GM18858 (cell line): Measurements from ENCODE around the gene SOS1.

ENCODE experiments used
- ATAC-seq: cut with Tn5 transposase; IDR thresholded peaks from one replicate; pipeline ENCODE4 v1.9.1; 2021; ENCODE audit not compliant: unreplicated experiment

SOS1 gene

DNA sequence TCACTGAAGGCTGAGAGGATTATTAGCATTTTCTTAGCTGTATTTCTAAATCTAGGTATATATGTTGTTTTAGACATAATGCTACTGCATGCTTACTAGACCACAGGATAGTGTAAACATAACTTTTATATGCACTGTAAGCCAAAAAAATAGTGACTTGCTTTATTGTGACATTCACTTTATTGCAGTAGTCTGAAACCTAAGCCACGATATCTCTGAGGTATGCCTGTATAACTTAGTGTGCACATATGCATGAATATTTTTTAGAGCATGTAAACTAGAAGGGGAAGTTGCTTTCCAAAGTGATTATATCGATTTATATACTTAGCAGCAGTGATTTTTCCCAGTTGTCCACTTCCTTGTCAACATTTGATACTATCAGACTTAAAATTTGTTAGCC is 81.8 kb downstream of the SOS1 start:
- no peak for ATAC-seq

DNA sequence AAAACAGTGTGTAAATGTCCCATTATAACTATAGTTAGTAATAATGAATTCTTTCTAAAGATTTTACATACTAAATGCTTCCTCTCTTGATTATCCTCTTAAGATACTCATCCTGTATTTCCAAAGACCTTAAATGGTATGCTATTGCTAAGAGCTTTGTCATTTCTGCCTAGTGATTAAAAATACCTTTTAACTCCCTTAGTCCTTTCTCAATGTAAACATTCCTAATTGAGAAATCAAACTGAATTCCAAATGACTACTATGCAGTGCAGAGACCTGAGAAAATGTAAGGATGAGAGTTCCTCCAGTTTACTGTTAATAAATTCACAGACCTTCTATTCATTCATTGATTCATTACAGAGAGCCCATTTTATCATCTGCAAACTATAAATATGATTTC is 86.9 kb downstream of the SOS1 start:
- ATAC-seq: no peak

DNA sequence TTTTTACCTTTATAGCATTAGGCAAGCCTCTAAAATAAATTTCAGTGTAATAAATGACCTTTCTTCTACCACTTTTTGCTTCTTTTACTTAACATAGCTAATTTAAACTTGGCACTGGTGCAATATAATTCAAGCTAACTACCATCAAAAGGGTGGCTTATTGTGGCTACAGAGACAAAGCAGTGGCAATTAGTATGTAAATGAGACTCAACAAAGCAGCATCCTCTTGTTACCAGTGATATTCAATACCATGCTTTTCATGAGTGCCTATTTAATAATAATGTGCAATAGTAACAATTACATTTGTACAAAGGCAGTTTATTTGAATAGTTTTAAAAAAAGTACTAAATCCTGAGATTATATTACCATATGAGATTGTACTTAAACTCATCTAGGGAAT is 93.4 kb downstream of the SOS1 start:
- ATAC-seq: no peak

DNA sequence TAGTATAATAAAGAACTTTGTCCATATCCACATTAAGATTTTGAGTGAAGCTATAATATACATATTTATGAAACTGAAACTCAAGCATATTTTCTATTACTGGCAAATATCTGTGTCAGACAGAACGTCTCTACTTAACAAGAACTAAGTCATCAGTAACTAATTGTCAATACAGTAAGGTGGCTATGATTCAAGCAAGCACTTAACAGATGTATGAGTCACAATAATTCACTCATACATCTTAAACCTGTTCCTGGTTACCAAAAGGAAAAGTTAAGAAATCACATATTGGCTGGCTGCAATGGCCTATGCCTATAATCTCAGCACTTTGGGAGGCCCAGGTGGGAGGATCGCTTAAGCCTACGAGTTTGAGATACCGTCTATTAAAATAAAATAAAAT is 96.0 kb downstream of the SOS1 start:
- ATAC-seq: no peak

DNA sequence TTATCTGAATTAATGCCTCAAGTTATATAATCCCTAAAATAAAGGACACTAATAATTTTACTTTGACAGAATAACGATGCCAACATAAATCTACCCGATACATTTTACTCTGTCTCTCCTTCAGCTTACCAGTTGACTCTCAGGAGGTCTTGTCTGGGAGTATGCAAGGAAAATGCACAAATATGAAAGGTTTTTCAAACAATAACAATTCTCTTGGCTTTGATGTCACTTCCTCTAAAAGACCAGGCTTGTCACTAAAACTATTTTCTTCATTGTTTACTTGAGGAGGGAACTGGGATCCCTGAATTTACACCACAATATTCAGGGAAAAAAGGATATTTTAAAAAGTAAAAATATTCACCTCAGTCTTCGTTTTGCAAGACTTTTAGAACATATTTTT is 97.2 kb downstream of the SOS1 start:
- ATAC-seq: no peak

DNA sequence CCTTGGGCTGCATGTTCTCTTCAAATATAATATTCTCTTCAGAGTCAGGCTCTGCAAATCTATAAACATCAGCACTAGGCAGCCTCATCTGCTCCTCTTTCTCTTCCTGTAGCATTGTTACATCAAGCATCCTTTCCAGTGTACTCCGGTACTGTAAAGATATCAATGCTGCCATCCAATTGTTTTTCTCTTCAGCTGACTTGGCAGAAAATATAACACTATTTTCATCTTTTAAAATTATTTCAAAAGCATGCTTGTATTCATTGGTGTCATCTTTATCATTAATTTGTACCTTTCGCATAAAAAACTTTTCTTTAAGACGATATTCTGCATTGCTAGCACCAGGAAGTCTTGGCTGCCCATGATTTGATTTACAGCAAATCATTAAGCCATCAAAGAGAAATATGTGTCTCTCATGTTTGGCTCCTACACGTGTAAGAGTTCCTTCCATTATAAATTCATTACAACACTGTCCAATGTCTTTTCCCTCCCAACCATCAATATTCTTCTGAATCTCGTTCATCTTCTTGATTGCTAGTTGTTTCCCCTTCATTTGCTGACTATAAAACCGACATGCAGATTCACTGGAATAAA is 98.1 kb downstream of the SOS1 start:
- ATAC-seq: no peak

DNA sequence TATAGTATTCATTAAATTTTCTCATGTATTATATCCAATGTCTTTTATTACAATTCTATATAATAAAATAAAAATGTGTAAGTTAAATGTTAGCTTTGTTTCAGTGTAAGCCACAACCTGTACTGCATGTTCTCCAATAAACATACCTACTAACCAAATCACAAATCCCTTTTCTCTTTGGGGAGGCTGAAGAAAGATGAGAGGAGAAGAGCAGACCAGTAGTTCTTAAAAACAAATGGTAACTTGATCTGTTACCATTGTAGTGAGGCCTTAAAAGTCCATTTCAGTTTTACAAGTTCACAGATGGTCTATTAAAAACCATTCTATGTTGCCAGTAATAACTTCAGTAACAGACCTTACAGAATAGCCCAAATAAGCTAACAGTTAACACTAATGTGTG is 100.5 kb downstream of the SOS1 start:
- ATAC-seq: no peak

DNA sequence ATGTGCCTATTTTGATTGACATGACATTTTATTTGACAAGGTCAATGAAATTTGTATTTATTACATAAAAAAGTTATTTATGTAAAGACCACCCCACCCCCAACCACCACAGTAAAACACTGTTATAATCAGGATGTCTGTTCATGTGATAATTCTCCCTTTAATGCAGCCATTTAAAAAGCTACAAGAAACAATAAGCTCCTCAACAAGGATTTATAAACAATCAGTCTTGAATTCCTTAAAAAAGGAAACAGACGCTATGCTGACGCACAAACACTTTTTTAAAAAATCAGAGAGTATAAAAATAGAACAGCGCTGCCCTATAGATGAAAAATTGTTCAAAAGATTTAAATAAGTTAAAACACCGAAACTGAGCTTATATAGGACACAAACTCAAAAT is 102.2 kb downstream of the SOS1 start:
- ATAC-seq: no peak

DNA sequence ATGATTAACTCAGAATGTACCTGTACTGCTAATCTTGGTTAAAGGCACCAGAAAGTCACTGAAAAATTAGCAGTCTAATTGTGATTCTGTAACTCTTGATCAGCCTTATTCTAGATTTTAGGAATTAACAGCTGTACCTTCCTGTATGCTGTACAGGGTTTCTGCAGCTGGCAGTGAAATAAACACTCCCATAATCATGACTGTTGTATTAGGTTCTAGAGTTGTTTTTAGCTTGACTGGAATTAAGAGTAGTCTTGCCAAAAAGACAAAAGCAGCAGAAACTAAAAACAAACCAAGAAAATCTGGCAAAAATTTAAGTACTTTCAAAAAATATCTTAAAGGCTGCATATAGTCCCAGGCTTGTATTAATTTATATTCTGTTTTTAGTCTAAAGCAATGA is 103.5 kb downstream of the SOS1 start:
- ATAC-seq: no peak

DNA sequence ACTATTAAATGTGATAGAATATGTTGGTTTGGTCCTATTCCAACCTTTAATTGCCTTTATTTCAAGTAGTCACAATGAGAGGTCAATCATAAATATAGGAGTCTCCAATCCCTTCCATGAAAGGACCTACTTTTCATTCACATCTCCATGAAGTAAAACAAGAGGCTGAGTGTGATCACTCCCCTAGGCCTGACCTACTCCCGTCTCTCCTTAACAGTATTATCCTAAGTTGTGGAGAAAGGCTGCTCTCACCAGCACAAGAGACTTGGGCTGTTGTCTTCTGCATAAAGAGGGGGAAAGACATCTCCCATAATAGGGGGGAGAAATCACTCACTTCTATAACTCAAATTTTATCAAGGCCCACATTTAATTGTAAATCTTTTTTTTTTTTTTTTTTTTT is 105.4 kb downstream of the SOS1 start:
- no peak for ATAC-seq

DNA sequence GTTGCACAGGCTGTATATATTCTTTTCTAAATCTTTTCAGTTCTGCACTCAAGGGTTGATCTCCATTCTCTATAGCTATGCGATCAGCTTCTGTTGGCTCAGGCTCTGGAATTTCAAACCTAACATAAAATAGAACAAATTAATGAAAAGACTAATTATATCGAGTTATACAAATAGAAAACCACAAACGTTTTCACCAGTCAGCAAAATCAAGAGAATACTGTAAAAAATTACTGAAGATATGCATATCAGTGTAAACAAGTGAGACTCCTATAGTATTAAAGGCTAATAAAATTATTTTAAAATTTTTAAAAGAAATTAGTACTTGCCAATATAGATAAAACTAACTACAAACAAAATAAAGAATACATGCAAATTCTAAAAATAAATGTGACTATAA is 107.0 kb downstream of the SOS1 start:
- ATAC-seq: no peak

DNA sequence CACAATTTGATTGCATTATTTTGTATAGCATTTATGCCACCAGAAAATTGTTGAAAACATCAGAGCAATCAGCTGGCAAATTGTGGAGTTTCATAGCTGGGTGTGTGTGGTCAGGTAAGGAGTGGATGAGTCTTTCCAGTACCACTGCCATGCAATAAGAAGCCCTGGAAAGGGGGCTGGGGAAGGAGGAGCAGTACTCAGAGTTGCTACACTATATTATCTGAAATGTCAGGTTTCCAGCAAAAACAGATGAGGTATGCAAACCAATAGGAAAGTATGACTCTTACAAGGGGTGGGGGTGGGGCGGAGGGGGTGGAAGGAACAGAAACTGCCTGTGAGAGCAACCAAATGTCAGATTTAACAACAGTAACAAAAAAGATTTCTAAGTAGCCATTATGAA is 112.2 kb downstream of the SOS1 start:
- no peak for ATAC-seq

DNA sequence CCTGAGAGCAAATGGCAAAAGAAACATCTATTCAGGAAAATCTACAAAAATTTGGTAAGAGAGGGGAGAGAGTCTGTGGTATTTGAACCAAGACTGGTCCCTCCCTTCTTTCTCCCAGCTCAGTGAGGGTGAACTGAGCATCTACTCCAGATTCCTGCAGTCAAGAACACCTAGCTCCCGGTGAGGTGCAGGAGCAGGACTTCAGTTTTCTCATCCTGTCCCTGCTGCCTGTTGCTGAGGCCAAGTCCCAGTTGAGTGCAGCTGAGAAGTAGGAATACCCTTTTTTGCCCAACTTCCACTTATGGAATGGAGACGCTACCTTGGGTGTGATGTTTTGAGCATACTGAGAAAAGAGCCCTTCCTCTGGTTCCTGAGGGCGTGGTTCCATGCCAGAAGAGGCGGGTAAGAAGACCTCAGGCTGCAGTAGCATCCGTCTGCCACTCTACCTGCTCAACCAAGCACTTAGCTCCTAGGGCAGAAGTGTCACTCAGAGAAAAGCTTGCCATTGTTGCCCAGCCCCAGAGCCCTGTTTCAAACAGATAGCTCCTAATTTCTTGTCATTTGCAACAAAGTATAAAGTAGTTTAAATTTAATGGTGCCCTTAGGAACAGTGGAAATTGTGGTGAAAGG is 112.9 kb downstream of the SOS1 start:
- ATAC-seq: no peak

DNA sequence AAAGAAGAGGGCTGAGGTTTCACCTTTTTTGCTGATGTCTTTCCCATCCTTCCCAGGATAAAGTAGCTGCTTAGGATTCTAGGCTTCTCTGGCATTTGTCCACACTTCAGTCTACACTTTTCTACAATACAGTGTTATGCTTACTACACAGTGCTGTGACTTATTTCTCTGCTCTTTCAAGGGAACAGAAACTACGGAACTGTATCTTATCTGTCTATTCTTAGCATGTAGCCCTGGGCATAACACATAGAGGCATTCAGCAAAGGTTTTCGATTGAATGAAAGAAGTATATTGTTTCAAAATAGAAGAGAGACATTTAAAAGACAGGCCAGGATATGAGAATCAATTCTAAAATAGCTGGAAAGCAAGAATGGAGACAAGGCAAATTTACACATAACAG is 120.3 kb downstream of the SOS1 start:
- ATAC-seq: no peak

DNA sequence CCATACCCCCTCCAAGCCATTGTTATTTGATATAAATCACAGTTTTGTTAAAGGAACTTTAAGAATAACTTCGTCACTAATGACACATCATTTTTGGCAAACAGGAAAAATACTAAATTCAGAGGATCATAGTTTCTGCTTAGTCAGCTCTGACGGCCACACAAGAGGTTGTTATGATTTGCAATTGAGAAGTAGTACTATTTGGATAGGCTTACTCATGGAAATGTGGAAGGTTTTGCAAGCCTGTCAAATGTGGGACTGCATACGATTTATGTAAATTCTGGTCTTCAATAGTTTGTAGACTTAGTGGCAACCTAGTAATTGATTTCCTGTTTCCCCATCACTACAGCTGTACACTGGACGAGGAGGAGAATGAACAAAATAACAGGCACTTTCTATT is 123.1 kb downstream of the SOS1 start:
- no peak for ATAC-seq

DNA sequence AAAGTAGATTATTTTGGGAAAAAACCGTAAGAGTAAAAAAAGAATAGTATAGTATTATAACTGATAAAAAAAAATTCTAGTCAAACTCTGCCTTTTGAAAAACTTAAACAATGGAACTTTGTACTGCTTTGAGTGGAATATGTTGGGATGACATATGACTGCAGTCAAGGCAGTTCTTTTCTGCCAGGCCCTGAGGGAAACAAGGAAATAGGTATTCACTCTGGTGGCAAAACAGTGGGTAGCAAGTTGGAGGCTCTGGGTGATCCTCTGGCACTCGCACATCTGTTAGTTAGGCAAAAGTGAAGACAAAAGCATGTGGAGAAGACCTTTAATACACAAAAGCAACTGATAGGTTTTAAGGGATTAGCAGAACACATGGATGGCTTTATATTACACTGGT is 129.0 kb downstream of the SOS1 start:
- no peak for ATAC-seq

DNA sequence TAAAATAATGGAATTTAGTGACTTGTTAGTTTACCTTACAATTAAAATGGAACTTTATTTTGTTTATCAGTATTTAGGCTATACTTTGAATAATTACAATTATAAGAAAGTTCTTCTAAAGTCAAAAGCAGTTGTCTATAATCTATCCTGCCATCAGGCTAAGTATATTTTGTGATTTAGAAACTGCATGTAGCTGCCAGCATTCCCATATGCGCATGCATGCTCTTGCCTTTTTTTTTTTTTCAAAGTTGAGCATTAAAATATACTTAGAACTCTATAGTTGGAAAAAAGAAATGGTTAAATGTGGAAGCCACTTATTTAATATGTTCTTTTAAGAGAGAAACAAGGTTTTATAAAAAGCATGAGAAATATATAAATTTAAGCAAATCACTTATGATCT is 132.1 kb downstream of the SOS1 start:
- ATAC-seq: no peak

DNA sequence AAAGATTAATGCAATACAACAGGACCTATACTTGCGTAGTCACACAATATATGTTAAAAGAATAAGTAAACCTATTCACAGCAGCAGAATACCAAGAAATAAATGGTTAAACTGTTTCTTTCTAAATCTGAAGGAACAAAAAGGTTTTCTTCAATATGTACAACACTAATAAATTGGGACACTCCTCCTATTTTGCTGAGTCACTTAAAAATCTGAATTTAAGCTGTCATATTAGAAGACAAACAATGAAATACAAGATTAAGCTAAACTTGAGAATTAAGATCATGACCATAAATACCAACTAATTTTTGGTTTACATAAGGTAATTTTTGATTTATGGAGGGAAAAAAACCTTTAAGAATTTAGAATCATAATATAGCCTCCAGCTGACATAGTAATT is 138.4 kb downstream of the SOS1 start:
- no peak for ATAC-seq

DNA sequence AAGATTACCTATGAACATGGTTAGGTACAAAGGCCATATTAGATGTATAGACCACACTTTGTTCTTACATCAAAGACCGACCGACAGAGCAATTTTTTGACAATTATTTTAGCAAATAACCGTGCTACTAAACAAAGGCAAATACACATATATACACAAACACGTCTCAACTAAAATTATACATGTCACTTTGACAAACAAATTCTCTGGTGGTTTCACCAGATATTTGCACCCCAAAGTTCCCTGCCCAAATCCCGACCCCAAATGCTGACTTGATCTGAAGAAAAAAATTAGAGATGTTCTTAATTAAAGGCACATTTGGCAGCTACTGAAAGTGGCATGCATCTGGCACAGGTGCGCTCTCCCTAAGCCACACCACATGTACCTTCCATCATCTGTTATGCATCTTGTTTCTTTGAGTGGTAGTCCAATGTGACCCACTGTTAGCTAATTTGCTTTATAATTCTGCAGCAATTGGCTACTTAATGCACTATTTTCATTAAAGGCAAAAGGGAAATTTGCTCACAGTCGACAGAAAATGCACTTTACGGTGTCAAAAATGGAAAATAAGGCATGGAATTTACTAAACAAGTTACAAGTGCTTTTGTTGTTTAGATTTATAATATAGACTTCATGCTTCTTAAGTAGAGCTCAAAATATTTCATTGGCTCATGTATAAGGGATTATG is 139.0 kb downstream of the SOS1 start:
- ATAC-seq: no peak

DNA sequence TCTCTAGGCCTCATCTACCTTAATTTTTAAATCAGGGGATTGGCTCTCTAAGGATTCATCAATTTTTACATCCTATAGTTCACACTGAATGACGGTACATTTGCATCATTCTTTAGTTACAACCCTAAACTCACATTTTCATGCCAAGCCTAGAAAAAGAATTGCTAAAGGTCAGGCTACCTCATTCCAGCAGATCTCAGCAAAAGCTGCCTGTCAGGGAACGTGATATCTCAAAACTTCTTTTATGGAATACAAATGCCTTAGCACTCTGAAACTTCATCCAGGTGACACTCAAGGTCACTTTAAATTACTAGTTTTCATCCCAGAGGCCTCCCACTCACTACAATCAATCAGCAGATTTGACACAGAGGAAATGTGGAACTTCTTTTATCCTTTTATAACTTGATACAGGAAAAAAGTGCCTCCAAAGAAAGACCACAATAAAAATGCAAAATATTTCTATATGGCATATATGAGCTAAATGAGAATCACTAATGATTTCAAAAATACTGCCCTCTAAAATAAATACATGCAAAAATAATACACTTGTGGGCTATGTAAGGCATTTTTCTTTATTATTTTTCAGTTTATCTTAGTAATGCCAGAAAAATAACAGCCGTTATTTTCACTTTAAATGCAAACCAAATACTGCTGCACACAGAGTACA is 139.7 kb downstream of the SOS1 start:
- no peak for ATAC-seq

DNA sequence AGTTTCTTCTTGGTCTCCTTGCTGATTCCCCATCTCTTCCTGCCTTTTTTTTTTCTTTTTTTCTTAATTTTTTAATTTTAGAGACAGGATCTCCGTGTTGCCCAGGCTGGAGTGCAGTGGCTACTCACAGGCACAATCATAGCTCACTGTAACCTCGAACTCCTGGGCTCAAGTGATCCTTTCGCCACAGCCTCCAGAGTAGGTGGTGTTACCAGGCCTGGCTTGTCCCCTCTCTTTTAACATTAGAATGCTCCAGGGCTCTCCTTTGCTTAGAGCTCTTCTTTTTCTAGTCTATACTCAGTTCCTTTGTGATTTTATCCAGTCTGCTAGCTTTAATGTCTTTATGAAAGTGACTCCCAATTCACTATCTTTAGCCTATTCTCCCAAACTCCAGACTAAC is 141.9 kb downstream of the SOS1 start:
- no peak for ATAC-seq

DNA sequence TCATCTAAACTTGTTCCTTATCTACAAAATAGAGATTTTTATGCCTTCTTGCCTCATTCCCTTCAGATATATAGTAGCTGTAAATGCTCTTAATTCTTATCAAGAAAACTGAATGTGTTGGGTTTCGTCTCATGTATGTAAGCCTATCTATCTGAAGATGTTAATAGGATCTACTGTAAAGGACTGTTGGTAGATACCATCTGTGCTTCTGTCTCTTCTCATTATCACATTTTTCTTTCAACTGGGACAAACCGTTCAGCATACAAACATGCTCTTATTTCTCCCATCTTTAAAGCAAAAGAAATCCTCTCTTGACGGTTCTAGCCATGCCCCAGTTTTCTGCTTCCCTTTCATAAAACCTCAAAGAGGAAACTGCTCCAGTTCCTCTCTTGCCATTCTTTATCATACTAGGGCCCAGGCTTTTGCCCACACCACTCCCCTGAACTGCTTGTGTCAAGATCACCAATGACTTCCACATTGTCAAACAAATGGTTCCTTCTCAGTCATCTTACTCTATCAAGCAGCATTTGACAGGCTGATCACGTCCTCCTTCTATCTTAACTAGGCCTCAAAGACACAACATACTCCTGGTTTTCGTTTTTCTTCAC is 142.5 kb downstream of the SOS1 start:
- no peak for ATAC-seq
